Measurements from ENCODE around the gene FCRL5. TPM values are rescaled to one million over a fixed set of nuclear protein-coding genes. Genes with fewer than 3 reads are reported as not detected.
"Not testable (repeated sequence)": the region's sequence is repeated elsewhere in the genome, so short reads cannot be mapped to it uniquely, and the experiment has no call there.

FCRL5 gene
- total and polyA plus RNA-seq, 12 donors = 0.03 to 0.65 (median 0.13) TPM; not detected in 8

DNA sequence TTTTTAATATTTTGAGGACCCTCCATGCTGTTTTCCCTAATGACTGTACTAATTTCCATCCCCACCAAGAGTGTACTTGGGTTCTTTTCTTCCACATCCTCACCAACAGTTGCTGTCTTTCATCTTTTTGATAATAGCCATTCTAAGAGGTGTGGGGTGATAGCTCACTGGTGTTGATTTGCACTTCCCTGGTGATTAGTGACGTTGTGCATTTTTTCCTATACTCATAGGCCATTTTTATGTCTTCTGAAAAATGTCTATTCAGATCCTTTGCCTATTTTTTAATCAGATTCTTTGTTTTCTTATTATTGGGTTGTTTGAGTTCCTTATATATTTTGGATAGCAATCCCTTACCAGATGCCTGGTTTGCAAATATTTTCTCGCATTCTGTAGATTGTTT is 64.2 kb downstream of the FCRL5 start:
- TF ChIP-seq, protein P1, sequence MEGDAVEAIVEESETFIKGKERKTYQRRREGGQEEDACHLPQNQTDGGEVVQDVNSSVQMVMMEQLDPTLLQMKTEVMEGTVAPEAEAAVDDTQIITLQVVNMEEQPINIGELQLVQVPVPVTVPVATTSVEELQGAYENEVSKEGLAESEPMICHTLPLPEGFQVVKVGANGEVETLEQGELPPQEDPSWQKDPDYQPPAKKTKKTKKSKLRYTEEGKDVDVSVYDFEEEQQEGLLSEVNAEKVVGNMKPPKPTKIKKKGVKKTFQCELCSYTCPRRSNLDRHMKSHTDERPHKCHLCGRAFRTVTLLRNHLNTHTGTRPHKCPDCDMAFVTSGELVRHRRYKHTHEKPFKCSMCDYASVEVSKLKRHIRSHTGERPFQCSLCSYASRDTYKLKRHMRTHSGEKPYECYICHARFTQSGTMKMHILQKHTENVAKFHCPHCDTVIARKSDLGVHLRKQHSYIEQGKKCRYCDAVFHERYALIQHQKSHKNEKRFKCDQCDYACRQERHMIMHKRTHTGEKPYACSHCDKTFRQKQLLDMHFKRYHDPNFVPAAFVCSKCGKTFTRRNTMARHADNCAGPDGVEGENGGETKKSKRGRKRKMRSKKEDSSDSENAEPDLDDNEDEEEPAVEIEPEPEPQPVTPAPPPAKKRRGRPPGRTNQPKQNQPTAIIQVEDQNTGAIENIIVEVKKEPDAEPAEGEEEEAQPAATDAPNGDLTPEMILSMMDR (IDR thresholded peaks at IDR 0.05) = no peak
- intact Hi-C loops (cut with DNase I) = loop anchor here in 9 of 10 donors (2.0 to 10.0 kb wide), 10 partner anchors 109 to 391 kb away; partner anchors contain the start of gene ETV3L (in 1 of the 9)
- H3K36me3 ChIP-seq = no peaks in the 10 kb centered on the region
- no peak overlapping the region for H3K27ac ChIP-seq
- H3K4me1 ChIP-seq = no peaks in the 10 kb centered on the region
- 65 to 69% methylated on average over 2 of the region's 2 CpGs for WGBS, 2 donors
- ATAC-seq (no peak), DNase-seq (no peak)
- no peak overlapping the region for H3K4me3 ChIP-seq
- peaks cover 0 to 20% (median 10%) of the 10 kb centered on the region in 7 donors for H3K27me3 ChIP-seq
- no peaks in the 10 kb centered on the region for H3K9me3 ChIP-seq

DNA sequence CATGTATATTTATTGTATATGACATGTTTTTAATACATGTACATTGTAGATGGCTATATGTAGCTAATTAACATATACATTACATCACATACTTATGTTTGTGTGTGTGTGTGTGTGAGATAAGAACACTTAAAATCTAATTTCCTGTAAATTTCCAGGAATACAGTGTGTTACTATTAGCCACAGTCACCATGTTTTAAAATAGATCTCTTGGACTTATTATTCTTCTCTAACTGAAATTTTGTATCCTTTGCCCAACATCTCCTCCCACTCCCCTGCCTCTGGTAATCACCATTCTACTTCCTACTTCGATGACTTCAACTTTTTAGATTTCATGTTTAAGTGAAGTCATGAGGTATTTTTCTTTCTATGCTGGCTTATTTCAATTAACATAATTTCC is 64.8 kb downstream of the FCRL5 start:
- DNase-seq (no peak), ATAC-seq (no peak)
- TF ChIP-seq, protein P1 (IDR thresholded peaks at IDR 0.05) = no peak
- Histone ChIP-seq H3K36me3 (no peaks in the 10 kb centered on the region), H3K27ac (no peak overlapping the region), H3K4me3 (no peak overlapping the region), H3K27me3 (peaks cover 0 to 17% (median 8%) of the 10 kb centered on the region in 7 donors), H3K4me1 (no peaks in the 10 kb centered on the region), H3K9me3 (no peaks in the 10 kb centered on the region)
- intact Hi-C loops (cut with DNase I) = loop anchor here in 7 of 10 donors (5.0 to 10.0 kb wide), 7 partner anchors 110 to 390 kb away; partner anchors contain the start of gene ETV3L (in 1 of the 7)
- 45 to 52% methylated on average over 1 of the region's 1 CpG for WGBS, 2 donors

DNA sequence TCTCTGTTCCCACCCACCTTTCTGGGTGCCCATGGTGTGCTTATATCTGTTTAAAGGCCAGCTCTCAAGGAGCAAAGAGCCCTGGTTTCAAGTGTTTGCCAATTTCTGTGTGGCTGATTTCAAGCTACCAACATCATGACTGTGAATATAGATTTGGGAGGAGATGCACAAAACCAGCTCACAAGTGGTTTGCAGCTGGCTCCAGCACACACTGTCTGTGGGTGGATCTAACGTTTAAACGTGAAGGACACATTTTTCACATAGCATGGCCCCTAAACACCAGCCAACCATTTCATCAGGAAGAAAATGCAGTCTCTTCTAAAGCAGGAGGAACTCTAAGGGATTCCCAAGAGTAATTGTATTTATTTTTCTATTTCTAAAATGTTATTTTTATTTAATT is 65.2 kb downstream of the FCRL5 start:
- intact Hi-C loops (cut with DNase I) = loop anchor here in 7 of 10 donors (5.0 to 10.0 kb wide), 7 partner anchors 110 to 390 kb away; partner anchors contain the start of gene ETV3L (in 1 of the 7)
- Histone ChIP-seq H3K4me3 (no peak overlapping the region), H3K27ac (no peak overlapping the region), H3K36me3 (no peaks in the 10 kb centered on the region), H3K4me1 (no peaks in the 10 kb centered on the region), H3K9me3 (no peaks in the 10 kb centered on the region), H3K27me3 (peaks cover 0 to 15% (median 8%) of the 10 kb centered on the region in 7 donors)
- no peak for ATAC-seq
- TF ChIP-seq, protein P1 (IDR thresholded peaks at IDR 0.05) = no peak
- DNase-seq = no peak
- 8 to 11% methylated on average over 2 of the region's 2 CpGs for WGBS, 2 donors

DNA sequence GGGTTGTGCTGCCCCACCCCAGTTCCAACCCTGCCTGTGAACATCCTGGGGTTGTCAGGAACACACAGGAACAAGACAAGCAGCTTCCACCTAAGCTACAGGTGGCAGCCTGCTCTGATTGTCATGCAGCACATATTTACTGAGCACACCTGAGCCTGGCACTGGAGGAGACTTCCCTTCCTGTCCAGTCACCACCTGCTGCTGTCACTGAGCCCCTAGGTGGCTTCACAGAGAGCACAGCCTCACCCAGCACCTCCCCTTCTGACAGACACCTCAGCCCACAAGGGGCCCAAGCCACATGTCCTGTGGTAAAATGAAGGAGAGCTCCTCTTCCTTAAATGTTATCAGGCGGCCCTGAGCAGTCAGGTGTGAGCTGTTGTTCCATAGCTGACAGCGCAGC is 65.9 kb downstream of the FCRL5 start:
- H3K9me3 ChIP-seq, H3K4me3 ChIP-seq, H3K4me1 ChIP-seq, DNase-seq, H3K27ac ChIP-seq, H3K36me3 ChIP-seq, ATAC-seq, H3K27me3 ChIP-seq: not testable (repeated sequence)
- 83 to 88% methylated on average over 2 of the region's 2 CpGs for WGBS, 2 donors
- intact Hi-C loops (cut with DNase I) = loop anchor here in 7 of 10 donors (5.0 to 10.0 kb wide), 7 partner anchors 109 to 389 kb away; partner anchors contain the start of gene ETV3L (in 1 of the 7)

DNA sequence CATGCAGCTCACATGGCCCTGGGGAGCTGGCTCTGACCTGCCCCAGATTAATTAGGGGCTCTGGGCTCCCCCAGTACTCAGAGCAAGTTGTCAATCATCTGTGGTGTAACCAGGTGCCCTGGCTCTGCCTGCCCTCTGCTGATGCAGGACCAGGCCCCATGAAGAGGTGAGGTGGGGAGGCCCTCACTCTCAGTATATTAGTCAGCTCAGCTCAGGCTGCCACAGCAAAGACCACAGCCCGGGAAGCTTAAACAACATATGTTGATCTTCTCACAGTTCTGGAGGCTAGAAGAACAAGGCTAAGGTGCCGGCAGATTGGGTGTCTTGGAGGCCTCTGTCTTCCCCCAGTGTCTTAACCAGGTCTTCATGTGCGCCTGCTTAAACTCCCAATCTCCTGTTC is 66.5 kb downstream of the FCRL5 start:
- intact Hi-C loops (cut with DNase I) = loop anchor here in 7 of 10 donors (5.0 to 10.0 kb wide), 7 partner anchors 108 to 388 kb away; partner anchors contain the start of gene ETV3L (in 1 of the 7)
- 84 to 87% methylated on average over 3 of the region's 3 CpGs for WGBS, 2 donors
- Histone ChIP-seq H3K27ac (no peak overlapping the region), H3K4me3 (no peak overlapping the region), H3K4me1 (no peaks in the 10 kb centered on the region), H3K36me3 (no peaks in the 10 kb centered on the region), H3K9me3 (peaks cover 0 to 1% (median 0%) of the 10 kb centered on the region in 11 donors), H3K27me3 (peaks cover 0 to 3% (median 0%) of the 10 kb centered on the region in 7 donors)
- no peak for DNase-seq
- TF ChIP-seq, protein P1 (IDR thresholded peaks at IDR 0.05) = no peak
- ATAC-seq = no peak
